NCI-H146 treated with DMSO at 0.1 percent for 48 hours (cell line): ENCODE results near the gene NDUFB6.
"Not testable (repeated sequence)": the region's sequence is repeated elsewhere in the genome, so short reads cannot be mapped to it uniquely, and the experiment has no call there.

Source experiments
- DNase-seq: peaks from one replicate; lab custom pipeline; 2025; ENCODE audit not compliant: unreplicated experiment; lab: John Stamatoyannopoulos, UW

The NDUFB6 gene

DNA sequence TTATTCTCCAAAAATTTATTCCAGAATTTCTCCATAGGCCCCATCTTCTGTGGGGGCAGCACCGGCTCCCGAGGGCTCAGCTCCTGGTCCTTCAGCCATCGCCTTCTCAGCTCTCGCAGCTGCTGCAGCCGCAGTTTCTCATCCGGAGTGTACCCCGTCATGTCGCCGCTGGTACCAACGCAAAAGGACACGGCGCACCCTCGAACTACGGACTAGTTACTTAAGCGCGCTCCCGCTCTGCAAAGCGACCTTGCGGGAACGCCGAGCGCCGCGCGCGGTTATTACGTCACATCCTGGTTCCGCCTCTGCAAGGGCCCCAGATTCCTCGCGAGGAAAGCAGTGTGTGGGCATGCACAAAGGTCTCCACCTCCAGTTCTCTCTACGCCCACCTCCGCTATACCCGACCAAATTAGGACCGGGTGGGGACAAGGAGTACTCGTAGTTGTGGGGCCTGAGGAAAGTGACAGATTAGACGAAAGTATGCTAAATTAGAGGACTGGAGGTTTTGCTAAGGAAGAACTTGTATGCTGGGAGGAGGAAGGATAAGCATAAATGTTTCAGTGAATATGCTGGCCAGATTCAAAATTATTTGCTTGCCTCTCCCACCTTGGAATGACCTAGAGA lies at the start of gene NDUFB6:
Gene NDUFB6, minus strand, starts transcription at position 260 of the 624 bp plus-strand sequence. Its CDS starts 99 bp downstream, at position 161.
- peak; percentile 94 for DNase-seq

DNA sequence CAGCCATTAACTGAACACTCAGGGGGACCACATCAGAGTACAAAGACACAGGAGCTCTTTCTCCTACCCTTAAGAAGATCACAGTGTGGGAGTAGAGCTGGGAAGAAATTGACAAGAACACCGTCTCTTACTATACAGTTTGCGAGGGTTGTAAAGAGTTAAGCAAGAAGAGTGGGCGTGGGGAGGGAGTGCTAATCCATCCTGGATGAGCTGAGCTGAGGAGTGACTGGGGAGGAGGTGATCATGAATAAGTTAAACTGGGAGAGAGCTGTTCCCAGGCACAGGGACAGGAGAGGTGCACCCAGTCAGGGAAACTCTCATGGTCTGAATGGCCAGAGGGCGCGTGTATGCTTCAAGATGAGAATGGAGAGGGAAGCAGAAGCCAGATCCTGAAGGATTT lies 45.3 kb upstream of the NDUFB6 start:
- DNase-seq = no peak

DNA sequence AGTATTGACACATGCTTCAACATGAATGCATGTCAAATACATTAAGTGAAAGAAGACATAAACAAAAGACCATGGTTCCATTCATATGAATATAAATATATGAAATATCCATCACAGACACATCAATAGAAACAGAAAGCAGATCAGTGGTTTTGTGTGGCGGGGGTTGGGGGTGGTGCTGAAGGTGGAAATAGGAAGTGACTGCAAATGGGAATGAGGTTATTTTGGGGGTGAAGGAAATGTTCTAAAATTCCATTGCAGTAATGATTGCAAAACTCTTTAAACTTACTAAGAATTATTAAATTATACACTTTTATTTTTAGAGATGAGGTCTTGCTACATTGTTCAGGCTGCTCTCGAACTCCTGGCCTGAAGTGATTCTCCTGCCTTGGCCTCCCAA lies 33.9 kb upstream of the NDUFB6 start:
- no peak for DNase-seq

DNA sequence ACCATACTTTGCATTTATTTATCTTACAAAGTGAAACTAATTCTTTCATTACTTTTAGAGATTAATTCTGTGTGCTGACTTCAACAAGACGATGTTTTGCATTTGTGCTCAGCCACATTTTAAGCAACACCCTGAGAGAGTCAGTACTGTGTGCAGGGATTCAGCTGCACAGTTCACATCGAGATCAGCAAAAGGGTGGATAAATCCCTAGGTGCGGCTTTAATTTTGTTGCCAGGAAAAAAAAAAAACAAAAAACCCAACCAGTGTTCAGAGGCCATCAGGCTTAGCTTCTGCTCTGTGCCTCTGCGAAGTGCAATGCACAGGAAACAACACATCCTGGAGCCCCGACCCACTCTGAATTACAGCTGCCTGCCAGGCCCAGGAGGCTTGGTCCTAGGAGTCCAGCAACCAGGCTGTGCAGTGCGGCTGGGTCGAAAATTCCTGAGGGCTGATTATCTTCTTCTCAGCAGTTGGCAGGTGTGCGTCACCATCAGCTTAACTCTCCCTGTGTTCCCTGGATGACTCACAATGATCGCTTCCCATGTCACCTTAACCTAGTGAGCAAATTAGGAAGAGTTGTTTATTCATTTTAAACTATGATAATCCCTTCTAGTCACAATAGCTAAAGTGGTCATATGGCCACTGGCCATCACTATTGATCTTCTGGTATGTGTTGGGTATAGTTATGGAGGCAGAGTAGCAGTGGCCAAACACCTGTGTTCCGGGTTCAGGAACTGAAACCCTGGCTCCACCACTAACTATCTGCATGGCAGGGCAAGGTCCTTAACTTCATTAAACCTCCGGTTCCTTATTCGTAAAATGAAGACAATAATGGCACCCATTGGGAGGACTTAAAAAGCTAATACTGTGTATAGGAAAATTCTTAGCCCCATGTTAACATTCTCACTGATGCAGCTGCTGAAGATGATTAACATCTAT lies 31.2 kb upstream of the NDUFB6 start:
- no peak for DNase-seq

DNA sequence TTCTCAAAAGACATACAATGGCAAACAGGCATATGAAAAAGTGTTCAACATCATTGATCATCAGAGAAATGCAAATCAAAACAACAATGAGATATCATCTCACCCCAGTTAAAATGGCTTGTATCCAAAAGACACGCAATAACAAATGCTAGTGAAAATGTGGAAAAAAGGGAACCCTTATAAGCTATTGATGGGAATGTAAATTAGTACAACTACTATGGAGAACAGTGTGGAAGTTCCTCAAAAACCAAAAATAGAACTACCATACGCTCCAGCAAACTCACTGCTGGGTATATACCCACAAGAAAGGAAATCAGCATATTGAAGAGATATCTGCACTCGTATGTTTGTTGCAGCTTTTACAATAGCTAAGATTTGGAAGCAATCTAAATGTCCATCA lies 26.1 kb upstream of the NDUFB6 start:
- DNase-seq = not testable (repeated sequence)

DNA sequence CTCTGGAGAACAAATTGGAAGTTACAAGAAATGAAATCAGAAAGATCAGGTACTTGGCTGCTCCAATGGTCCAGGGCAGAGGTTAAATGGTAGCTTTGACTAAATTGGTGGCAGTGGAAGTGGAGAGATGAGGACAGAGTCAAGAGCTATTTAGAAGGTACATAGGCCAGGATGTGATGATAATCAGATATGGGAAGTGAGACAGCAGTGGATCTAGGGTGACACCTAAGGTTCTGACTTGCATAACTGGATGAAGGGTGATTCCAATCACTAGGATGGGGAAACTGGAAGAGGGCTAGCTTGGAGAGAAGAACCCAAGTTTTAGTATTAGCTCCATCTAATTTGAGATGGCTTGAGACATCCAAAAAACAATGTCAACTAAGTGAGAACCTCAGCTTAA lies 24.0 kb upstream of the NDUFB6 start:
- no peak for DNase-seq

DNA sequence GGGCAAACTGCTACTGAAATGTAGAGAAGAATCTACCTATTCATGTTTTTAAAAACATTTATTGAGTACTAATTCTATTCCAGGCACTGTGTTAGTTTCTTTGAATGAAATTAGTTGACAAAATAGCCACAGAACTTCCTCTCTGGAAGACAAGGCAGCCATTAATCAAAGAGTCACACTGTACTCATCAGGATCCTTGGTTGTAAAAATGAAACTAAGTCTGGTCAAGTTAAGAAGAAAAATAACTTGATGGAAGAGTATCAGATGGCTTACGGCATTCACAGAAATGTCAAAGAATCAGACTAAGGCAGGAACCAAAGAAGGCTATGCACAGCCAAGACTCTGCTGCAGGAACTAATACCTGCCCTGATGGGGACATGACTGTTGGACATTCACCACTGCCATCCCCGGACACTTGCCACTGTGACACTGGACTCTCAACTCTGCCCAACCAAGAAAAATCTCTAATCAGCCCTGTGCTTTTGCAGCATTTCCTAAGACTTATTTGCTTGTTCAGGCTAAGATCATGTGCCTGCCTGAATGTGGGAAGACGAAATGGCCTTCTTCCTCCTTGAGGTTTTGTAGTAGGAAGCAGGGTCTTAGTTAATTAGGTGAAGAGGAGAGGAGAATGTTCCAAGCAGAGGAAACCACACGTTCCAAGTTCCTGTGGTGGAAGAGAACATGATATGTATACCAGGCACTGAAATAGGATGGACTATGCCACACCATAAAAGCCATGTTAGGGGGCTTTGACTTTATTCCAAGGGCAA lies 23.3 kb upstream of the NDUFB6 start:
- no peak for DNase-seq

DNA sequence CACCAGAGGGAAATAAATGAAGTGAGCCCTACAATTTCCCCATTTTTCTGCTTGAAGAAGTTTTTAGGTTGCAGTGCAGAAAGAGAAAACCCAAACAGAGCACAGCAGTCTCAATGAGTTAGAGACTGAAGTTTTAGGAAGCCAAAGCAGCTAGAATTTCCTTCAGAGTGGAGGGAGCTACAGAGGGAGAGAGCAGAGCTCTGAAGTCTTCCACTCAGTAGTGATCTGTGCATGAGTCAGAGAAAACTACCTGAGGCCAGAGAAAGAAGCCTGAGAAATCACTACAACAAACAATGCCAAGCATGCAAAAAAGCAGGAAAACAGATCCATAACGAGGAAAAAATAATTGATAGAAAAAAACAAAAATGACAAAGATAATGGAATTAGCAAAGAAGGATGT lies 17.9 kb upstream of the NDUFB6 start:
- DNase-seq = no peak

DNA sequence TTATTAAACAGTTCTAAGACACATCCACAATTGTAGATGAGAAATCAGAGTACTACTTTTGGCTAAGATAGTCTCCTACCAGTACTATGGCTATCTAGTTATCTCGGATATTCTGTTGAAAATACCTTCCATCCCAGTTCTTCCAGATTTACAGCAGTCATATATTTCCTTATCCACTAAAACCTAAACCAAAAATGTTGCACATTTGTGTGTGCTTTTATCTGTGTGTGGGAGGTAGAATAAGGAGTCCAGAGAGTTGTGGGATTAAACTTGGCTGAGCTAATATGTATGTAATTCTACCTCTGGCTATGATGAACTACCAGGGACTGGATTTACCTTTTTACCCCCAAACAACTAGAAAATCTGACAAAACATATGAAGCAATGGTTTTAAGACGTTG lies 17.5 kb upstream of the NDUFB6 start:
- DNase-seq = no peak

DNA sequence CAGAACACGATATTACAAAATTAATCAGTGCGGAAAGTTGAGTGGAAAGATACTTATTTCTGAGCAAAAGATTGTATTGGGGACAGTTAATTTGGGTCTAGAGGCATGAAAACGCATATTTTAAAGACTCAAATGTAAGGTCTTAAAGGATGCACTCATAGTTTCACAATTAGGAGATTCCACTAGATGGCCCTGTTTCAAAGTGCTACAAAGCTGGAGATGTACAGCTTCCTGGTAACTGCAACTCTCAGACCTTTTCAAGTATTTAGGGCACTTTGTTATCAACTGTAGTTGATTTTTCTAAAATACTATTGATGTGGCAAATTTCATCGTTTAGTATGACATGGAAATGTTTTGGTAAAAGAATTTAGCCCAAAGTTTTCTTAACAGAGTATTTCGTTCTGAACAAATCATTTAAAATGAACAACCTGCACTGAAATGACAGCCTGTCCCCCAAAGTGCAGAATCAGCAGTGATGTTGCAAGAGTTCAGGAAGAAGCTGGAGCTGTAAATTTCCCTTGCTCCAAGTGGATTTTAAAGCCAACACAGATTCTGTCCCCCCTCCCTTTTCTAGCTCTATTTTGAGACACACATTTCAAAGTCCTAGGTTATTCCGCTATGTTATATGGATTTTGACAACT lies 16.2 kb upstream of the NDUFB6 start:
- peak; percentile 6 for DNase-seq

DNA sequence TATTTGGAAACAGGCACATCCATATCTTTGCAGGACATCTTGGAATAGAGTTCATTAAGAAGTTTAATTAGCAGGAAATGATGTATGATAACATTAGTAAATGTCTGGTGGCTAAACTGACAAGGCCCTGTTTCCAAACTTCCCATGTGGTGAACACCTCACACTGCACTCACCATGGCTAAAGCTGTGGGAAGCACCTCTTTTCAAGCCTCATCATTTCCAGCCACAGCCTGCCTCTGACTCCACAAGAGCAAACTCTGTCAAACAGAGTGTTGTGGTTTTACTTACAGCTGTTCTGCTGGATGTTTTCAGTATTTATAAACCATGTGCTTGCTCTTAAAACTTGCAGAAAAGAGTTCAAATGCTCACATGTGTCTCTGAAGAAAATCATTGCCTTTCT lies 14.9 kb upstream of the NDUFB6 start:
- no peak for DNase-seq

DNA sequence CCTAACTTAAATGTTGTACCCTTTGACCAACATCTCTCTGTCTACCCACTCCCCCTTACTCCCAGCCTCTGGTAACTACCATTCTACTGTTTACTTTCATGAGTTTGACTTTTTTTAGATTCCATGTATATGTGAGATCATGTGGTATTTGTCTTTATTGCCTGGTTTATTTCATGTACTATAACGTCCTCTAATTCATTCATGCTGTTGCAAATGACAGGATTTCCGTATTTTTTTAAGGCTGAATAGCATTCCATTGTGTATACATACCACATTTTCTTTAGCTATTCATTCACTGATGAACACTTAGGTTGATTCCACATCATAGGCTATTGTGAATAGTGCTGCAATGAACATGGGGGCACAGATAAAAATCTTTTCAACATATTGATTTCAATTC lies 11.8 kb upstream of the NDUFB6 start:
- no peak for DNase-seq

DNA sequence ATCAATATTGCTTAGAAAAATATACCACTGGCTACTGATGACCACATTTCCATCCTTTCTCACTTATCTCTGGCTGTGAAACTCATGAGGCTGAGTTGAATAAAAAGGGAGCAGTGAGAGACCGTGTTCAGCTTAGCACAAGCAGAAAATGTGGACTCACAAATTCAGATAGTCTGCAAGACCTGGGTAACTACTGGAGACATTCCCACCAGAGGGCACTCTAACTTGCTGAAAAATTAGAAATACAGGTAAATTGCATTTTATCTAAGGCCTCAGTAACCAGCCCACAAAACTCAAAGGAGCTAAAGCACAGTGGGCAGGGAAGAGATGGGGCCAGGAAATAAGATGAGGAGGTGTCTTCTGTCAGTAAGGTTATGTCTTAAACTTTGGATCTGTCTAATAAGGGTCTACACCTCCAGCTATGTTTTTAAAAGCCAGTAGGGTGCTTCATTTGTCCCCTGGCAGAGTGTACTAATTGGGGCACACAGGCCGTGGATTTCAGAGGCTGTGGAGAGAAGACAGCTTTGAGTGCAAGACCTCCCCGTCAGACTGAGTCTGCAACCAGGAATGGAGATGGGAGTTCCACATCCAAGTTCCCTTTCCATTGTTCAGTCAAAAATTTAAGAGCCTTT lies 8.7 kb upstream of the NDUFB6 start:
- DNase-seq = peak; percentile 52

DNA sequence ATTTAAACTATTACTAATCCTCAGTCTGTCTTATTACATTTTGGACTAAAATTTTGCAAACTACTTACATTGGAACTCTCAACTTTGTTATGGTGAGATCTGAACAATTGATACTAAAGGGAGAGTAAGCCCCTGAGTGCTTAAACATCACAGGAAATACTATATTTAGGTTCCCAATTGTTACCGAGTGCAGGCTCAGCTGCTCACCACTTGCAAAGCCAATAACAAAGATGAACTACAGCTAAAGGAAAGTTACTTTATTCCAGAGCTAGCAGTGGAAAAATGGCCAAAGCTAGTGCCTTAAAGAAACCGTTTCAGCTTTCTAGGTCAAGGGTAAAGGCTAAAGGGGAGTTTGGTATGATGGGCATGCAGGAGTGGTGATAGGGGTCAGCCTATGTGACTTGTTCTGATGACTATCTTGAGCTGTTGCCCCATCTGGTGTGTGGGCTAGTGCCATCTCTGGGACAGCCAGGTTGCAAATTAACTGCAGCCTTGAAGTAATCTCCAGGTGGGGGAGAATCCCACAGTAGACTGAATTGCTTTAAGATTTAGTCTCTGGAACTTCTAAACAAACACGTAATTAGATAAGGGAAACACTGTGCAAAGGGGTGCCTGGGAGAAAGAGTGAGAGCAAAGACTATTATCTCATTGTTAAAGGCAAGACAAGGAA lies 7.8 kb upstream of the NDUFB6 start:
- no peak for DNase-seq

DNA sequence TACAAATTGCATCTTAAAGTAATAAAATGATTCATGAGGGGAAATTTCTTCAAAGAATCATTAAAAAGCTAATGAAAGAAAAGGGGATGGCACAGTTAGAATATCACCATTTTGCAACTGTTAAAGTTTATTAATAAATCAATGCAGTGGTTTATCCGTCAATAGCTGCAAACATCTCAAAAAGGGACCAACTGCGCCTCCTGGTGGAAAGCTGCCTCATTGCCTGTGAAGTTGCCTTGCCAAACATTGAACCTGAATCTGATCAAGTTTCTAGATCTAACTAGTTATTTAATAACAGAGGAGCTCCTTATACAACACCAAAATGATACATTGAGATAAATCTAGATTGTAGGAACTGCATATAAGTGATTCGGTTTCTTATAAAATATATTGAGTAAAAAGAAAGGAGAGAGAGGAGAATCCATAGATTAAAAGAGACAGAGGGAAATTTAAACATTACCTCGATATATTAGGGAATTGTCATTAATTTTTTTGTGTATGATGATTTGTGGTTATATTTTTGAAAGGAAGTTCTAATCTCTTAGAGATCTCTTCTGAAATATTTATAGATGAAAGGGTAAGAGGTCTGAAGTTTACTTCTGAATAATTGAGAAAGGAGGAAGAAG lies 6.9 kb upstream of the NDUFB6 start:
- DNase-seq = peak; percentile 16

DNA sequence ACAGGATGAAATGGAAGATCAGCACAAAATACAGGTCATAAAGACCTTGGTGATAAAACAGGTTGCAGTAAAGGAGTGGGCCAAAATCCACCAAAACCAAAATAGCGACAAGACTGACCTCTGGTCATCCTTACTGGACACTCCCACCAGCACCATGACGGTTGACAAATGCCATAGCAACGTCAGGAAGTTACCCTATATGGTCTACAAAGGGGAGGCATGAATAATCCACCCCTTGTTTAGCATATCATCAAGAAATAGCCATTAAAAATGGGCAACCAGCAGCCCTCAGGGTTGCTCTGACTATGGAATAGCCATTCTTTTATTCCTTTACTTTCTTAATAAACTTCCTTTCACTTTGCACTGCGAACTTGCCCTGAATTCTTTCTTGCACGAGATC lies 6.0 kb upstream of the NDUFB6 start:
- no peak for DNase-seq

DNA sequence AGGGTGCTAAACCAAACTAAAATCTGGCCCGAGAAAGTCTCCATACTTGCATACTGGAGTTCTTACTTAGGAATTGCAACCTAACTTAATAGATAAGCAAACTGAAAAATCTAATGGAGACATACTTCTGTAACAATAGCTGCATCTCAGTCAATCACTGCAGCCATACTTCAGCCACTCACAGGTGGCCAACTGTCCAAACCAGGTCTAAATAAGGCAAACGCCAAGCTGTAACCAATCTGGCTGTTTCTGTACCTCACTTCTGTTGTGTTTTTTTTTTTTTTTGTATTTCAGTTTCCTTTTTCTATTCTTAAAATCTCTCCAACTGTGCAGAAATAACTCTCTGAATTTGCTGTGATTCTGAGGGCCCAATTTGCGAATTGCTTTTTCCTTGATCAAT lies 4.4 kb upstream of the NDUFB6 start:
- DNase-seq = no peak

DNA sequence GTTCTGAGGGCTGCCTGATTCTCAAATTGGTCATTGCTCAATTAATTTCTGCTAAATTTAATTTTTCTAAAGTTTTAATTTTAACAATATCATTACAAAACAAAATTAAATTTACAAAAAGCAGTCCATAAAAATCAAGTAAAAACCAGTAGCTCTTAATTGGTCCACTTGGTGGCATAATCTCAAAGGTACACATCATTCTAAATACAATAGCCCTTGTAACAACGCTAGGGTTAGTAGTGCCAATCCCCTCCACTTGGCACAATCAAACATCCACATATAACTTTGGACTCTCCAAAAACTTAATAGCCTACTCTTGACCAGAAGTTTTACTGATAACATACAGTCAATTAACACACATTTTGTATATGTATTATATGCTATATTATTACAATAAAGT lies 1.9 kb upstream of the NDUFB6 start:
- no peak for DNase-seq

DNA sequence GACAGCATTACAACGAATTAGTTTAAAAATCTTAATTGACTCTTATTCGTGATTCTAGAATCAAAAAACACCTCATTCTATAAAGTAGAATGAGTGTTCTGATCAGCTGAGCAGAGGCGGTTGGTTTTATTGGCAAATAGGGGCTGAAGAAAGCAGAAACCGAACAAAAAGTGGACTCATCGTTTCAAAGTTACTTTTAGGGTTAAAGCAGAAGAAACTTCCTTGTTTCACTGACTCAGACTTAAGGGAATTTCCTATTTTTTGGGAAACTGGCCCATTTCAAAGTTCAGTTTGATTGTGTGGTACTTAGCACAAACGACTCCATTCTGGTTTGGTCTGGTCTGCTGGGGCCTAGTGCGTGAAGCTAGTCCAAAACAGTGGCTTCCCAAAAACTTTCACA lies 862 bp upstream of the NDUFB6 start:
- DNase-seq = no peak
